ENCODE measurements around the gene GPR18.

GRCh38 chr13:99231721-99232120 is 26.5 kb downstream of the GPR18 start:
- TF ChIP-seq CTCF (conservative IDR thresholded peaks at IDR 0.05) (no peak), ZFX (IDR thresholded peaks at IDR 0.05) (no peak)
